Endothelial cell (in vitro differentiated cells): ENCODE data around the gene TPRA1. TPM values are rescaled to one million over a fixed set of nuclear protein-coding genes. Genes with fewer than 3 reads are reported as not detected.

Experiments
- DNase-seq: peaks from one replicate; pipeline ENCODE4 v3.0.0; 2021; ENCODE audit warnings: low spot score
- H3K27ac Mint-ChIP-seq: one replicate; pipeline ENCODE4 v1.8.0; 2021; ENCODE audit warnings: mixed read lengths, inconsistent platforms; ENCODE audit not compliant: unreplicated experiment
- H3K27me3 Mint-ChIP-seq: one replicate; pipeline ENCODE4 v1.8.0; 2021; ENCODE audit warnings: mild to moderate bottlenecking, moderate library complexity, mixed read lengths, inconsistent platforms; ENCODE audit not compliant: unreplicated experiment
- H3K36me3 Mint-ChIP-seq: one replicate; pipeline ENCODE4 v1.8.0; 2021; ENCODE audit warnings: mild to moderate bottlenecking, low read depth, mixed read lengths, inconsistent platforms; ENCODE audit not compliant: unreplicated experiment
- H3K4me1 Mint-ChIP-seq: one replicate; pipeline ENCODE4 v1.8.0; 2021; ENCODE audit warnings: mild to moderate bottlenecking, mixed read lengths, inconsistent platforms; ENCODE audit not compliant: unreplicated experiment
- H3K4me3 Mint-ChIP-seq: one replicate; pipeline ENCODE4 v1.8.0; 2021; ENCODE audit warnings: mild to moderate bottlenecking, mixed read lengths, inconsistent platforms; ENCODE audit not compliant: unreplicated experiment
- H3K9me3 Mint-ChIP-seq: one replicate; pipeline ENCODE4 v1.8.0; 2021; ENCODE audit warnings: mixed read lengths, inconsistent platforms; ENCODE audit not compliant: unreplicated experiment
- CTCF ChIP-seq: fragments of 200-600 bp; sonication (generic); IDR thresholded peaks from one replicate; pipeline ENCODE4 v1.5.0; 2021; ENCODE audit warnings: antibody characterized with exemption; ENCODE audit not compliant: unreplicated experiment
- total RNA-seq: library from RNA; stranded (reverse); fragmentation: NEBNext Ultra II Directional; extraction: Animal tissue kit (Norgen Biotek cat#: 25700); gene quantifications from one replicate; pipeline ENCODE4 v1.2.1, GENCODE V29; 2021; ENCODE audit not compliant: unreplicated experiment

Gene TPRA1
- total RNA-seq, 1 donor from 2014 or later, result 36.9 TPM

GRCh38 chr3:127629467-127630403, 39.2 kb upstream of the TPRA1 start:
- Mint-ChIP-seq H3K27ac (no peak overlapping the region), H3K27me3 (peaks cover 17% of the 10 kb centered on the region), H3K4me1 (peaks cover 15% of the 10 kb centered on the region), H3K36me3 (peaks cover 10% of the 10 kb centered on the region), H3K4me3 (peak overlapping the region; percentile 85), H3K9me3 (no peaks in the 10 kb centered on the region)
- DNase-seq, result no peak
- no peak for TF ChIP-seq CTCF

- Mint-ChIP-seq H3K27ac (peak within 1 kb of the TSS; percentile 30), H3K27me3 (peaks cover 19% of the 10 kb centered on the region), H3K9me3 (no peaks in the 10 kb centered on the region), H3K36me3 (peaks cover 10% of the 10 kb centered on the region), H3K4me1 (peaks cover 15% of the 10 kb centered on the region), H3K4me3 (peak within 1 kb of the TSS; percentile 89)
- no peak for TF ChIP-seq CTCF
- peak; percentile 57 for DNase-seq
These were observed 38.4 kb upstream of the TPRA1 start, which contains the start of gene PODXL2 for GRCh38 chr3:127628788-127629466. Gene PODXL2, plus strand, starts transcription at chr3:127629185. Its CDS starts 35 bp downstream, at chr3:127629220.

- peaks cover 19% of the 10 kb centered on the region for H3K27me3 Mint-ChIP-seq
- no peak for DNase-seq
- peak overlapping the region; percentile 30 for H3K27ac Mint-ChIP-seq
These were observed 37.9 kb upstream of the TPRA1 start for GRCh38 chr3:127628426-127628787.

GRCh38 chr3:127625821-127626220, 35.3 kb upstream of the TPRA1 start:
- Mint-ChIP-seq H3K27me3 (peaks cover 18% of the 10 kb centered on the region), H3K9me3 (no peaks in the 10 kb centered on the region), H3K27ac (no peak overlapping the region), H3K4me3 (no peak overlapping the region), H3K4me1 (peaks cover 10% of the 10 kb centered on the region), H3K36me3 (peaks cover 20% of the 10 kb centered on the region)
- DNase-seq, result no peak
- no peak for TF ChIP-seq CTCF

More at GRCh38 chr3:127628426-127628787, 37.9 kb upstream of the TPRA1 start:
- H3K4me1 Mint-ChIP-seq, result peaks cover 15% of the 10 kb centered on the region
- TF ChIP-seq CTCF, result no peak
- peak overlapping the region; percentile 89 for H3K4me3 Mint-ChIP-seq
- H3K9me3 Mint-ChIP-seq, result no peaks in the 10 kb centered on the region
- peaks cover 11% of the 10 kb centered on the region for H3K36me3 Mint-ChIP-seq
